ENCODE results near the gene BMI1. TPM values are rescaled to one million over a fixed set of nuclear protein-coding genes. Genes with fewer than 3 reads are reported as not detected.

Gene BMI1
- total and polyA plus RNA-seq, 2 donors (not counting 3 experiments of a cell fraction or from before 2014, with no cell fraction given) = 12.0 to 25.1 TPM

- Histone ChIP-seq H3K79me2 (ENCODE audit: control insufficient read depth, insufficient read depth, low read length) (no peaks in the 10 kb centered on the region), H3K4me3 (replicated peaks in 1 of 3; ENCODE audit: insufficient read depth in 1 of 3, low read depth in 1 of 3, low read length in 3 of 3) (no peak overlapping the region), H3K9me1 (replicated peaks; ENCODE audit: control insufficient read depth, extremely low read depth, insufficient read depth, low read length) (no peaks in the 10 kb centered on the region), H3K4me1 (ENCODE audit: control insufficient read depth, extremely low read depth, insufficient read depth, low read length) (peaks cover 20% of the 10 kb centered on the region), H3K36me3 (ENCODE audit: control insufficient read depth in 2 of 2, extremely low read depth in 1 of 2, insufficient read depth in 2 of 2, low read length in 2 of 2) (no peaks in the 10 kb centered on the region), H3K27ac (ENCODE audit: insufficient read depth, low read depth, low read length) (no peak overlapping the region), H3K27me3 (ENCODE audit: control insufficient read depth in 2 of 2, insufficient read depth in 2 of 2, low read length in 2 of 2) (no peaks in the 10 kb centered on the region), H4K20me1 (replicated peaks; ENCODE audit: control insufficient read depth, extremely low read depth, insufficient read depth, low read length) (no peaks in the 10 kb centered on the region), H3K4me2 (ENCODE audit: insufficient read depth, low read length) (no peak overlapping the region), H2AFZ (ENCODE audit: low read depth, low read length) (no peak overlapping the region), H3K9ac (replicated peaks; ENCODE audit: extremely low read depth, insufficient read depth, low read length) (no peak overlapping the region), H3K9me3 (replicated peaks; ENCODE audit: control insufficient read depth, insufficient read depth, low read length) (no peaks in the 10 kb centered on the region)
- POLR2A ChIA-PET = no interaction called here
- dilution Hi-C loops (cut with MboI; ENCODE audit: extremely low pct_ligation_motif_present, low sequenced_read_pairs) (no loop called here), intact Hi-C loops (cut with micrococcal nuclease) (no loop called here)
- CTCF ChIA-PET = interaction anchor here (0.9 to 1.0 kb wide), 2 partner anchors 12 to 51 kb away, joined by 3 read pairs; no protein-coding TSS in a partner anchor
- BruUV-seq (replicated peaks) = no TSS peak
- TF ChIP-seq JUN (IDR thresholded peaks at IDR 0.05; ENCODE audit: borderline replicate concordance, insufficient read depth, insufficient read length, low read depth) (no peak), CTCF (IDR thresholded peaks at IDR 0.05; ENCODE audit: extremely low read depth in 1 of 2, insufficient read depth in 1 of 2, low read depth in 1 of 2, low read length in 2 of 2) (no peak), GATA2 (IDR thresholded peaks at IDR 0.05; ENCODE audit: insufficient read depth, insufficient read length, low read depth, low read length) (no peak), EZH2 (IDR thresholded peaks at IDR 0.05; ENCODE audit: borderline replicate concordance, low read depth, low read length, severe bottlenecking) (no peak), POLR2AphosphoS5 (IDR thresholded peaks at IDR 0.05; ENCODE audit: insufficient read depth, low read depth, low read length) (no peak), MAX (IDR thresholded peaks at IDR 0.05; ENCODE audit: insufficient read depth, insufficient read length) (no peak), MYC (IDR thresholded peaks at IDR 0.05; ENCODE audit: low read depth, low read length) (no peak), FOS (IDR thresholded peaks at IDR 0.05; ENCODE audit: borderline replicate concordance, insufficient read depth, low read length) (no peak), POLR2A (IDR thresholded peaks at IDR 0.05; ENCODE audit: low read depth, low read length) (no peak)
- FAIRE-seq (no peak), DNase-seq (ENCODE audit: low read depth, low spot score) (no peak)
These were observed 46.6 kb downstream of the BMI1 start for GRCh38 chr10:22367471-22367870.

Measured in endothelial cell of umbilical vein (primary cell).